MM.1S (cell line): ENCODE measurements around the gene PET100.

Experiments used
- EZH2 ChIP-seq: fragments of 300-600 bp; sonication (generic); optimal IDR thresholded peaks from 2 replicates; pipeline ENCODE3; 2017; ENCODE audit warnings: low read depth, mild to moderate bottlenecking, antibody characterized with exemption, low read length, mixed read lengths
- TF ChIP-seq, protein P1 (sequence below): fragments of 300-600 bp; sonication (generic); IDR thresholded peaks from 2 replicates; pipeline ENCODE4 v1.5.1; 2016; ENCODE audit warnings: antibody characterized with exemption, low read length, mixed read lengths

DNA sequence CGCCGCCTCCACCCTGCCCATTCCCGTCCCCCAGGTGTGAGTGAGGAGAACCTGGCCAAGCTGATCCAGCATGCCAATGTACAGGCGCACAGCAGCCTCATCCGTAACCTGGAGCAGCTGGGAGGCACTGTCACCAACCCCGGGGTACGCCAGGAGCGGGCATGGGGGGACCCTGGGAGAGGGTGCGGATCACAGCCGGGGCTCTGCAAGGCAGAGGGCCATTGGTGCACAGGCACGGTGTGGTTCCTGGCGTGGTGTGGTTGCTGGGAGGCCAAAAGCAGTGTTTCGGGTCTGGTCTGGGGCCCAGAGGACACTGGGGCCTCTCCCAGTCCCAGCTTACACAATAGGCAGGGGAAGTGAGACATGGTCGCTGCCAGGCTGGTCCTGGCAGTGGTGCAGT is 15.6 kb downstream of the PET100 start:
- TF ChIP-seq, protein P1, sequence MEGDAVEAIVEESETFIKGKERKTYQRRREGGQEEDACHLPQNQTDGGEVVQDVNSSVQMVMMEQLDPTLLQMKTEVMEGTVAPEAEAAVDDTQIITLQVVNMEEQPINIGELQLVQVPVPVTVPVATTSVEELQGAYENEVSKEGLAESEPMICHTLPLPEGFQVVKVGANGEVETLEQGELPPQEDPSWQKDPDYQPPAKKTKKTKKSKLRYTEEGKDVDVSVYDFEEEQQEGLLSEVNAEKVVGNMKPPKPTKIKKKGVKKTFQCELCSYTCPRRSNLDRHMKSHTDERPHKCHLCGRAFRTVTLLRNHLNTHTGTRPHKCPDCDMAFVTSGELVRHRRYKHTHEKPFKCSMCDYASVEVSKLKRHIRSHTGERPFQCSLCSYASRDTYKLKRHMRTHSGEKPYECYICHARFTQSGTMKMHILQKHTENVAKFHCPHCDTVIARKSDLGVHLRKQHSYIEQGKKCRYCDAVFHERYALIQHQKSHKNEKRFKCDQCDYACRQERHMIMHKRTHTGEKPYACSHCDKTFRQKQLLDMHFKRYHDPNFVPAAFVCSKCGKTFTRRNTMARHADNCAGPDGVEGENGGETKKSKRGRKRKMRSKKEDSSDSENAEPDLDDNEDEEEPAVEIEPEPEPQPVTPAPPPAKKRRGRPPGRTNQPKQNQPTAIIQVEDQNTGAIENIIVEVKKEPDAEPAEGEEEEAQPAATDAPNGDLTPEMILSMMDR = no peak
- TF ChIP-seq EZH2 = no peak
